Stimulated activated CD8-positive, alpha-beta memory T cell treated with anti-CD3 and anti-CD28 coated beads, Interleukin-15, amount 100 ng/mL, for 48 hours (primary cell): Measurements from ENCODE around the gene FXR2.
"Not testable (repeated sequence)": the region's sequence is repeated elsewhere in the genome, so short reads cannot be mapped to it uniquely, and the experiment has no call there.

Experiments
- DNase-seq, 2 donors: peaks; one replicate each; pipeline ENCODE4 v3.0.0-alpha.2; 2020; ENCODE audit warnings: low read depth in 2 of 2

Gene FXR2

GRCh38 chr17:7614425-7615264 lies at the start of gene FXR2:
TSS of gene FXR2 (minus strand) at chr17:7614897. CDS start at chr17:7614532, 365 bp downstream.
- peak; percentile 99 to 100 for DNase-seq

DNA sequence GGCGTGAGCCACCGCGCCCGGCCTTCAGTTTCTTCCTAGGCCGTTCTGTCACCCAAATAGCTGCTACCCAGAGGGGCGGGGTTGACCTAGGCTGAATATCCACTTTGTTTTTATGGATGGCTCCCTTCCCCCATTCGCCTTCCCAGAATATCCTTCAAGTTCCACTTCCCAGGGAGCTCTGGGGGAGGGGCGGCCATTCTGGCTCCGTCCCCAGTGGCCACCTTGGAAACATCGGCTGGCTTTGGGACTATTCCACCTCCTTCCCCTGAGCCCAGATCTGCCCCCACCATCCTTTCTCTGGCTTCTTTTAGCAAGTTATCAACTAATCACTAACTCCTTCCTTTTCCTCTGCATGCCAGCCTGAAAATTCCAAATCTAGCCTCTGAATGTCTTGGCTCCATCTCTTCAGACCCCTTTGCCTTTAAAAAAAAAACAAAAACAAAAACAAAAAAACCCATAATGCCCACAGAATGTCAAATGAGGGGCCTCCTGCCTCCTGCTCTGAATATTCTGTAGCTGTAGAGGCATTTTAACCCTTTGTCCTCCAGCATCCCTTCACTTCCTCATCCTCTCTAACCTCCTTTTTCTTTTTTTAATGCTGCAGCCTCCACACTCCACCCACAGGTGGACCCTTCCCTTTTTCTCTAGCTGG lies 42.4 kb upstream of the FXR2 start:
- no peak for DNase-seq

DNA sequence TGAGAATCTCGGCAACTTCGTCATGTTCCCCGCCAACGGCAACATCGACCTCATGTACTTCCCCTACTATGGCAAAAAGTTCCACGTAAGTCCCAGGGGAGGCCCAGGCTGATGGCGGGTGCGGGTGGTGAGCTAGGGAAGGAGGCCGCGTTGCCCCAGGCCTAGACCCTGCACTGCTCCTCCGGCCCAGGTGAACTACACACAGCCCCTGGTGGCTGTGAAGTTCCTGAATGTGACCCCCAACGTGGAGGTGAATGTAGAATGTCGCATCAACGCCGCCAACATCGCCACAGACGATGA lies 40.8 kb upstream of the FXR2 start:
- no peak for DNase-seq

DNA sequence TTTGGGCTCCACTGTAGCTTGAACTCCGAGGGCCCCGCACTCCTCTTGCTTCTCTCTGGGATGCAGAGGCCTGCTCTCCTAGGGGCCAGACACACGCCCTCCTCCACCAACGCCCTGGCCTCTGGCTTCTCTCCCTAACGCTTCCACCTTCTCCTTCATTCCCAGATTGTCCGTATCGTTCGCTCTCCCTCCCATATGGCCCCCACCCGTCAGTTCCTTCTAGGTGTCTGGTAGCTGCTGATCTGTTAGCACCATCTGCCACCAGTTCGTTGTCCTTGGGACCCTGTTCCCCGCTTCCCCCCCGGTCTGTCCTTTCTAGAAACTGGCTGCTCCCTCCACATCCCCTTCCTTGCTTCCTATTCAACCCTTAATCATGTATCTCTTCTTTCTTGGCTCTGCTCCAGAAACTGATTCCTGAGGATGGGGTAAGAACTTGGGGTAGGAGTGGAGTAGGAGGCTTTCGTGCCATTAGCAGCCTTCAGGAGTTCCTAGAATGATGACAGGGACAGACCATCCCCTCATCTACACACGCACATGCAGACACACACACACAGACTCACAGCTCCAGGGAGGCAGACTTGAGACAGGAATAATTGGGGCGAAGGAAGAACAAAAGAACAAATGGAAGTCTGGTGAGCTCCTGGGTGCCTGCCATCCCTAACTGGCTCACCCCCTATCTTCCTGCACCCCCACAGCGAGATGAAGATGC lies 40.3 kb upstream of the FXR2 start:
- DNase-seq, result no peak

DNA sequence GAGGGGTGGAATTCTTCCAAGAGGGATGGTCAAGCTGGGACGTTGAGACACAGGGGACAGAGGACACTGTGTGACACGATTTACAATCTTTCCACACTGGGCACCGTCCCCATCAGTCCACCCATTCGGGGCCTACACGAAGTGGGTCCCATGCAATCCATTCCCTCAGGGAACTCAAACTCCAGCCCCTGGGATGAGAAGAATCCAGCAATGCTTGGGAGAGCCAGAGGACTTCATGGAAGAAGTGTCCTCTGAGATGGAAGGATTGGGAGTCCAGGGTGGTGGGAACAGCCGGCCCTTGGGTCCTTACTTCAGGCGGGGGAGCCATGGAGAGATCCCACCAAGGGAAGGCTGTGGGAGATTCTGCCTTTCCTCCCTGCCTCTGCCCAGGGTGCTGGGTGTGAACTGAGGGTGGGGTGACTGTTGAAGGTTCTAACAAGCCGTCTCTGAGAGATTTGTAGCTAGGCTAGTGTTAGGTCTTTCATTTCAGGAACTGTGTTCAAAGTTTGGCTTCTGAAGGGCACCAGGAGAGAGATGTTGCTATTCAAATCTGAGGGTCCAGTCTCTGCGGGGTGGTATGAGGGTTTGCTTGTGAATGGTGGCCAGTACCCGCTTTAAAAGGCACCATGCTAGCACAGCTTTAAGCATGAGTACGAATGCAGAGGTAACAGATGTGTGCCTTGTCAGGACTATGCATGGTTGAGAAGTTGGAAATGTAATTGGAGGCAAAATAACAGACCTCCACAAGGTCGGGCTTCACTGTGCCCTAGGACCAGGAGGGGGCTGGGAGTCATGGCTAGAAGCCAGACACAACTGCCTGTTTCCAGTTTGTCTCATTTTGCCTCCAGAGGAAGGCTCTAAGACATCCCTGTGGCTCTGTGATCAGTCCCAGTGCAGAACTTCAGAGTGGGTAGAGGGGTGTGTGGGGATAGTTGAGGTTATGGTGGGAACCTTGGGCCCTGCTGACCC lies 38.0 kb upstream of the FXR2 start:
- no peak for DNase-seq

- DNase-seq, result no peak
These were observed 37.1 kb upstream of the FXR2 start for GRCh38 chr17:7651665-7652387.

- no peak for DNase-seq
These were observed 36.5 kb upstream of the FXR2 start for GRCh38 chr17:7651097-7651664.

- DNase-seq, result peak; percentile 60 to 61
These were observed 35.9 kb upstream of the FXR2 start, which contains the start of gene ATP1B2 for GRCh38 chr17:7650509-7651096. TSS of gene ATP1B2 (plus strand) at chr17:7650926. CDS start at chr17:7651519, 593 bp downstream.

GRCh38 chr17:7647018-7647417 lies 32.3 kb upstream of the FXR2 start:
- no peak for DNase-seq

GRCh38 chr17:7646457-7646856 lies 31.8 kb upstream of the FXR2 start:
- no peak for DNase-seq

- DNase-seq, result no peak
These were observed 30.1 kb upstream of the FXR2 start for GRCh38 chr17:7644775-7645174.

DNA sequence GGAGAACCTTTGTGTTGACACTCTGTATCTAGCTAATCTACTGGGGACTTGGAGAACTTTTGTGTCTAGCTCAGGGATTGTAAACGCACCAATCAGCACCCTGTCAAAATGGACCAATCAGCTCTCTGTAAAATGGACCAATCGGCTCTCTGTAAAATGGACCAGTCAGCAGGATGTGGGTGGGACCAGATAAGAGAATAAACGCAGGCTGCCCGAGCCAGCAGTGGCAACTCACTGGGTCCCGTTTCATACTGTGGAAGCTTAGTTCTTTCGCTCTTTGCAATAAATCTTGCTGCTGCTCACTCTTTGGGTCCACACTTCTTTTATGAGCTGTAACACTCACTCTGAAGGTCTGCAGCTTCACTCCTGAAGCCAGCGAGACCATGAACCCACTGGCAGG lies 26.9 kb upstream of the FXR2 start:
- DNase-seq, result not testable (repeated sequence)

DNA sequence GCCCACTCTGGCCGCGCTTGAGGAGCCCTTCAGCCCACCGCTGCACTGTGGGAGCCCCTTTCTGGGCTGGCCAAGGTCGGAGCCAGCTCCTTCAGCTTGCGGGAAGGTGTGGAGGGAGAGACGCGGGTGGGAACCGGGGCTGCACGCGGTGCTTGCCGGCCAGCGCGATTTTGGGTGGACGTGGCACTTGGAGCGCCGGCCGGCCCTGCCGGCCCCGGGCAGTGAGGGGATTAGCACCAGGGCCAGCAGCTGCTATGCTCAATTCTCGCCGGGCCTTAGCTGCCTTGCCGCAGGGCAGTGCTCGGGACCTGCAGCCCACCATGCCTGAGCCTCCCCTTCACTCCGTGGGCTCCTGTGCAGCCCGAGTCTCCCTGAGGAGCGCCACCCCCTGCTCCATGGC lies 26.1 kb upstream of the FXR2 start:
- no peak for DNase-seq

DNA sequence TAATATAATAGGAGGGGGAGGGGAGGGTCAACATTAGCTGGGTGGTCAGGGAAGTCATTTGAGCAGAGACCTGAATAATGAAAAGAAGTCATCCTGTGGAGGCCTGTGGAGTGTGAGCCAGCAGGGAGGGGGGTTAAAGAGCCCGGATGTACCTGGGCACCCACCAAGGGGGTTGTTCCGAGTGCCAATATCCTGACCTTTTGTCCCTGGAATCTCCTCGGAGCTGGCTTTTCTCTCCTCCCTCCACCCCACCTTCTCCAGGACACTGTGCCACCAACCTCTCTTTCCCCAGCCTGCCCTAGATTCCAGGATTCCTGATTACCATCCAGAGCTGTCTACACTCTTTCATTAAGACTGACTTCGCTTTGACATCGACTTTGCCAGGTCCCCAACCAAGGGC lies 21.5 kb upstream of the FXR2 start:
- no peak for DNase-seq

DNA sequence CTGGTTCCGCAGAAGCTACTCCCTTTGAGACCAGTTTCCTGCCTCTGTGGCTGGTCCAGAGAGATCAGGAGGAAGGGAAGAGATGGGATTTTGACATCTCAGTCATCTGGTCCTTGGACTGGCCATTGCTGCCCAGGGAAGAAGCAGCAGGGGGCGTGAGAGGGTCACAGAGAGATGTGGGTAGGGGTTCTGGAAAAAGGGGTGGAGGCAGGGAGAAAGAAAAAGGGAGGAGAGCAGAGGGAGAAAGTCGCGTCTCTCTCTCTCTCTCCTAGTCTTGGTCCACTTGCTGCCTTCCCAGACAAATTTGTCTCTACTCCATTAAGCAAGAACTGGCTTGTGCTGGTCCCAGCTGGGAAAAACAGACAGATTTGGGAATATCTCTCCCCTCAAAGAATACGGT lies 19.7 kb upstream of the FXR2 start:
- no peak for DNase-seq

DNA sequence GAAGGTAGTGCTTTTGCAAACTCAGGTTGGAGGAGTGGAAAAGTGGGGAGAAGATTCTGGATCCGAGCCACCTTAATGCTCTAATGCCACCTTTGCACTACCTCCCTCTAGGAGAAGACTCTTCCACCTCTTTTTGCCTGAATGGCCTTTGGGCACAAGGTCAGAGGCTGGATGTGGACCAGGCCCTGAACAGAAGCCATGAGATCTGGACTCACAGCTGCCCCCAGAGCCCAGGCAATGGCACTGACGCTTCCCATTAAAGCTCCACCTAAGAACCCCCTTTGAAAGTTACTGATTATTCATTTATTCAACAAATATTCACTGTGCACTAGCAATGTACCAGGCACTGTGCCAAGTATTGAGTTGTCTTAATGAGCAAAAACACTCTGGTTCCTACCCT lies 18.4 kb upstream of the FXR2 start:
- DNase-seq, result no peak

DNA sequence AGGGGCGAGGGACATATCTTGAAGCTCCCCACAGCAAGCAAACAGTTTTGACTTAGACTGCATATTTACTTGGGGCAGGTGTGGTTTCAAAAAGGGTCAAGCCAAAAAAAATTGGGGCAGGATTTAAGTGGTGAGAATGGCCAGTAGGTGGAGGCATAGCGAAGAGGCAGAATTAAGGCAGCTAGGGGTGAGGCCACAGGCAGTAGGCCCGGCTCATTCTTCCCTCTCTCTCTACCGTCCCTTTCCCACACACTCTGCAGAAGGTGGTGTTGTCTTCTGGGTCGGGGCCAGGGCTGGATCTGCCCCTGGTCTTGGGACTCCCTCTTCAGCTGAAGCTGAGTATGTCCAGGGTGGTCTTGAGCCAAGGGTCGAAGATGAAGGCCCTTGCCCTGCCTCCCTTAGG lies 17.8 kb upstream of the FXR2 start:
- DNase-seq, result no peak

GRCh38 chr17:7631398-7632380 lies 17.0 kb upstream of the FXR2 start:
- DNase-seq, result no peak
